ENCODE measurements around the gene TCF12.

The TCF12 gene

GRCh38 chr15:57272771-57273357, 354.4 kb downstream of the TCF12 start:
- no peak for DNase-seq

GRCh38 chr15:57273402-57273801, 355.0 kb downstream of the TCF12 start:
- DNase-seq = no peak

DNA sequence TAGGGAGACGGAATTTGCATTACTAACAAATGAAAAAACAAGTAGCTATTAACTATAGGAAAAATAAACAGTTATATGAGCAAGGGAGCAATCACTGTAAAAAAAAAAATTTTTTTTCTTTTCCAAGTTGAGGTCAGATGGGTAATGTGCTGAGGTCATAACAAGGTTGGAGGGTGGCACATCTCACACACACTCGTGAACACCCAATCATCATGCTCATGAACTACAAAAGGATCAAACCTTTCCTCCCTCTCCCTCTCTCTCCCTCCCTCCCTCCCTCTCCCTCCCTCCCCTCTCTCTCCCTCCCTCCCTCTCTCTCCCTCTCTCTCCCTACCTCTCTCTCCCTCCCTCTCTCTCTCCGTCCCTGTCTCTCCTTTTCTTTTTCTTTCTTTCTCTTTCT, 360.0 kb downstream of the TCF12 start:
- DNase-seq = no peak

DNA sequence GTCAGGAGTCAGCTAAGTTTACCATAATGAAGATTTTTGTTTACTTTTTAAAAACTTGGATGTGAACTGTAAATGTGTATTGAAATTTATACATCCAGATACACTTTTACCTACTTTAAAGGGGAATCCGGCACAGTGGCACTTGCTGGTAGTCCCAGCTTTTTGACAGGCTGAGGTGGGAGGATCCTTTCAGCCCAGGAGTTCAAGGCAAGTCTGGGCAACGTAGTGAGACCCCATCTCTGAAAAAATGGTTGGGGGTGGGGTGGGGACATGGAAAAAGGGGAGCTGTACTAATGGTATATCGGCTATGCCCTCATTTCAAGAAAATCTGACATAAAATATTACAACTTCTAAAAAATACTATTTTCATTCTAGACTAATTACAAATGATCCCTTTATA, 362.0 kb downstream of the TCF12 start:
- DNase-seq = no peak

DNA sequence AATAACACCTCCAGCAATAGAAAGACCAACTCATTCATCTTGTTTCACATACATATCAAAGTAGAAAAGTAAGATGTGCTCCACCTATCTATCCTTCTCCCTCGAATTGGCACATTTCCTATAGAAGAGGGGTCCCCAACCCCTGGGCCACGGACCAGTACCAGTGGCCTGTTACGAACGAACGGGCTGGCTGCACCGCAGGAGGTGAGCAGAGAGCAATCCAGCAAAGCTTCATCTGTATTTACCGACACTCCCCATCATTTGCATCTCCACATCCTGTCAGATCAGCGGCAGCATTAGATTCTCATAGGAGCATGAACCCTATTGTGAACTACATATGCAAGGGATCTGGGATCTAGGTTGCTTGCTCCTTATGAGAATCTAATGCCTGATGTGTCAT, 362.9 kb downstream of the TCF12 start:
- DNase-seq = no peak

- DNase-seq = no peak
These were observed 364.2 kb downstream of the TCF12 start for GRCh38 chr15:57282686-57283085.

DNA sequence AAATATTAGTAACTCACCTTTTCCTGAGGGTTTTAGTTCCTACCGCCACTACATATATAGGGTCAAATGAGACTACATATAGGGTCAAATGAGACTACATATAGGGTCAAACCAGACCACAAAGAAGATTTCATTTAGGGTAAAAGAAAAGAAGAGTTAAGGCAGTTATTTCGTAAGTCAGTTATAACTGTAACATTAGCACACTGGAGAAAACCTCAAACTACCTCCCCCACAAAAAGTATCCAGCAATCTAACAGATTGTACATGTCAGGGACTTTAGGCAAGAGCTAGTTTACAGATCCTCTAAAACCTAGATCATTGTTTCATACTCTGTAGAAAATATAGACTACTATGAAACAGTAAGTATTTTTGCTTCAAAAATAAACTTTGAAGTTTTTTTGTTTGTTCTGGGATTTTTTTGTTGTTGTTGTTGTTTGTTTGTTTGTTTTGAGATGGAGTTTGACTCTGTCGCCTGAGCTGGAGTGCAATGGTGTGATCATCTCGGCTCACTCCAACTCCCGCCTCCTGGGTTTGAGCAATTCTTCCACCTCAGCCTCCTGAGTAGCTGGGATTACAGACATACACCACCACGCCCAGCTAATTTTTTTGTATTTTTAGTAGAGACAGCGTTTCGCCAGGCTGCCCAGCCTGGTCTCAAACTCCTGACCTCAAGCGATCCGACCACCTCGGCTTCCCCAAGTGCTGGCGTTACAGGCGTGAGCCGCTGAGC, 365.5 kb downstream of the TCF12 start:
- no peak for DNase-seq

DNA sequence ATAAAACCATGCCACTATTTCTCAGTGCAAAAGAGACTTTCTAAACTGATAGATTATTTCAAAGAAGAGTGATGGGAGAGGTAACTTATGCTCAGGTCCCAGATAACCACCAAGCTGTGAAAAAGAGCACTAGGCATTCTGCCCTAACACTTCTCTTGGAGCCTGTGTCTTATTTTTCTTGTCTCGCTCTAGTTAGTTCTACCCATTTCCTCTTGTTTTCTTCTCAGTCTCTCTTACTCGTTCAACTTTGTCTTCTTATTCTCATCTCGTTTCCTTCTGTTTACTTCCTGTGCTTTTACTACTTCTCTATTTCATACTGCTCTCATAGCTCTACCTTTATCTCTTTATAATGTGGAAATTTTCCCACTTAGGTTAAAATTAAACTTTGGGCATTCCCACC, 366.1 kb downstream of the TCF12 start:
- no peak for DNase-seq

- DNase-seq = no peak
These were observed 366.9 kb downstream of the TCF12 start for GRCh38 chr15:57285386-57285785.

DNA sequence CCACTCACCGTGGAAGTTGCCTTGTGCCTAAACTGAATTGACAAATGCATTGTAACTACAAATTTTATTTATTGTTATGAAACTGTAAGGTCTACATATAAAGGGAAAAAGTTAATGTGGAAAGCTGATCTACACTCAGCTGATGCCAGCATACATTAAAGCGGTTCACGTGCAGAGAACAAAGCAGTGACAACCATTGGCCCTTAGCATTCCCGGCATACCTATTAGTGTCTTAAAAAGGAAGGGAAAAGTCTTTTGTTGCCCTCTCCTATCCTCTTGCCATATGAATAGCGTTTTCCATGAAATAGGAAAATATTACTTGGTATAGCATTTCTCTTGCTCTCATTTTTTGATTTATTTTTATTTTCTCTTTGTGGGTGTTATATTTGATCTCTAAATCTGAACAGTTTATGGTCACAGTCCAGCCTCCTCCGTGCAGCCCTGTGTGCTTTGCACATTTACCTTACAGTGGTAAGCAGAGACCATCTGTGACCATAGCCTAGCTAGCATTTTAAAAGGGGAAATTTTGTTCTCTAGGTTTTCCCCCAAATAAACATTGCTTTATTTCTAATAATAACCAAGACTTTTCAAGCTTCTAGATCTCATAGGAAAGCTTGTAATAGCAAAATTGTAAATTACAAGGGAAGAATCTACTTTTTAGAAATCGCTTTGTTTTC, 368.1 kb downstream of the TCF12 start:
- no peak for DNase-seq

DNA sequence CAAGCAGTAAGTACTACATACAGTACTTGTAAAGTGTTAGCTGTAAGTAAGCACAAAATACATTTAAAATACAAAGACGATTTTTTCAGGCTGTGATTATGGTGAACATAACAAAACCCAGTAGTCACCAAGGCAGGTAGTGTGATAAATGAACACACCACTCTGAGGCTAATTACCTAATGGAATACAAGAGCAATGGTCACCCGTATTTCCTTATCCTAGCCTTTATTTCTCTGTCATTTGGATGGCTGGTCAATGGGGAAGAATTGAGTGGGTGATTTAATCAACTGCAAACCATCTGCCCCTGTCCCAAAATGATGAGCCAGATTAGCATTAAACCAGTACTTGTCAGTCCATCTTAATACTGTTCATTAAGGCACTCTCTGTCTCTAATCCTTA, 368.7 kb downstream of the TCF12 start:
- DNase-seq = no peak

DNA sequence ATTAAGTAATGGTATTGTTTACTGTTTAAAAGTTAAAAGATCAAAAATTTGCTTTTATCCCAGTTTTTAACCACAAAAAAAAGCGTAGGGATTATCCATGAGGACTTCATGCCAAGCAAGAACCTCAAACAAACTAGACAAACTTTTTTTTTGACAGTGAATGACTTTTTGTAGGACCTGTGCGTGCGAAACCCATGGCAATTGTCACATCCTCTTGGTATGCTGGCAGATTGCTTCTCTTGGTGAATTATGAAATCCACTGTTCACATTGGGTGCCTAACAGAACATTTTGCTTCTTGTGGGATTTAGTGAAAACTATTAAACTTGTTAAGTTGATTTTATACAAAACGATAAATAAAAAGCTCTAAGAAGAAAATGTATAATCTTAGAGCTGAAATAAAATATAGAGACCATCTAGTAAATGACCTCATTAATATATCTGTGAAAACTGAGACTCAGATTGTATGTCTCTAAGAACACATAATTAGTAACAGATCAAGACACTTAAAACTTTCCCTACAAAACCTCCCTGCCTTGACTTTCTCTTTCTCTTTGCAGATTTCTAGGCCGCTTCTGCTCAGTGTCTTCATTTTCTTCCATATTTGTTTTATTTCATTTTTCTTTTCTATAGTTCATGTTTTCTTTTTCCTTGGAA, 370.6 kb downstream of the TCF12 start:
- DNase-seq = no peak

- DNase-seq = no peak
These were observed 371.7 kb downstream of the TCF12 start for GRCh38 chr15:57290187-57290586.

- no peak for DNase-seq
These were observed 372.4 kb downstream of the TCF12 start for GRCh38 chr15:57290826-57291225.

GRCh38 chr15:57296473-57297162, 378.2 kb downstream of the TCF12 start:
- no peak for DNase-seq

GRCh38 chr15:57297163-57297593, 378.7 kb downstream of the TCF12 start:
- DNase-seq = no peak

DNA sequence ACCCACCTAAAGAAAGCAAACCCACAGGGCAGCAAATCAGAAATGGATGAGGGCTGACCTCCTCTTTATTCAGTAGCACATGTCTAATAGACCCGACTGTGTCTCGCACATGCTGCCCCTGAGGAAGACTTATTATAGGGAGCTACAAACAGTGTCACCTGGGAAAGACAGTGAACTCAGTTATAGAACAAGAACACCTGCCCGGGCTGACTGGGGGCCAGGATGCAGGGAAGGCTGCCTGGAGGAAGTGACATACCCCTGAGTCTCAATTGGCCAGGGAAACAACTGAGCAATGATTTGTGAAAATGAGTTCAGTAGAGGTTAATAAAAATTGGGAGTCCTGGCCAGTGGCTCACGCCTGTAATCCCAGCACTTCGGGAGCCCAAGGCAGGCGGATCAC, 379.2 kb downstream of the TCF12 start:
- no peak for DNase-seq

DNA sequence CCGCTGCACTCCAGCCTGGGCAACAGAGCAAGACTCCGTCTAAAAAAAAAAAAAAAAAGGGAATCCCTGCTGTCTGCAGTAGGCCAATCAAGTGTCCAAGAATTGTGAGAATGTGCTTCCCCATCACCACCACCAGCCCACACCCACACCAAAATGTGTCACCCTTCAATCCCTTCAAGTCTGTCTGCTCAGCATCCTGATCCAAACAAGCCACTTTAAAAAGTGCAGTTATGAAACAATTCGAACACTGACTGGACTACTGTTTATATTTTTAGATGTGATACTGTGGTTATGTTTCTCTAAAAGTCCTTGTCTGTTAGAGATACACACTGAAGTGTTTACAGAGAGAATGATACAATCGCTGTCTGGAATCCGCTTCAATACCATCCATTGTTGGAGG, 379.8 kb downstream of the TCF12 start:
- DNase-seq = no peak

DNA sequence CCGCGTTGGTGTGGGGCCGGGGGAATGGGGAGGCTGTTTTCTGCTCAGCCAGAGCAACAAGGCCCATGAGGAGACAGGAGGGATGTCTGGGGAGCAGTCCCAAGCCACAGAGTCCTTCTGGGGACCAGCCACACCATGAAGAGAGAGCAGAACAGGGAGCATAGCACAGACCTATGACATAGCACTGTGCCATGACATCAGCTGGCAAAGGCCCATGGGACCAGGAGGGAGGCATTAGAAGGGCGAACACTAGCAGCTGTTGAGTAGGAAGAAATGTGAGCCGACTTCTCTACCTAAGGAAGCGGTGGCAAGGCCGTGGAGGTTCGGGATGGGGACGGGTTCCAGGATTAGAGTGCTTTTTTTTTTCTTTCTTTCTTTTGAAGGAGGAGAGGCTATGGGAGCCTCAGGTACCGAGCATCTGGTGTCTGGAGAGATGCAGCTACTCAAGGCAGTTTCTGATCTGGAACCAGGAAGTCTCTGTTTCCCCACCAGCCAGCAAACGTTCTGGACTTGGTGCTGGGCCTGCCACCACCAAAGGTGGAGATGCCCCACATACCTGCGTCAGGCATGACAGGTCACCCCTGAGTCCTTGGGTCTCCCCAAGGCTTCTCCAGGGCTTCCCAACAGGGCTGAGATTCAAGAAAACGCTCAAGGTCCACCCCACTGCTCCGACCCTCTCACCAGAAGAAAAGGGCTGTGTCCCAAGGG, 380.6 kb downstream of the TCF12 start:
- DNase-seq = no peak

GRCh38 chr15:57301307-57301706, 382.9 kb downstream of the TCF12 start:
- DNase-seq = no peak

- DNase-seq = no peak
These were observed 384.3 kb downstream of the TCF12 start for GRCh38 chr15:57302640-57303257.

DNA sequence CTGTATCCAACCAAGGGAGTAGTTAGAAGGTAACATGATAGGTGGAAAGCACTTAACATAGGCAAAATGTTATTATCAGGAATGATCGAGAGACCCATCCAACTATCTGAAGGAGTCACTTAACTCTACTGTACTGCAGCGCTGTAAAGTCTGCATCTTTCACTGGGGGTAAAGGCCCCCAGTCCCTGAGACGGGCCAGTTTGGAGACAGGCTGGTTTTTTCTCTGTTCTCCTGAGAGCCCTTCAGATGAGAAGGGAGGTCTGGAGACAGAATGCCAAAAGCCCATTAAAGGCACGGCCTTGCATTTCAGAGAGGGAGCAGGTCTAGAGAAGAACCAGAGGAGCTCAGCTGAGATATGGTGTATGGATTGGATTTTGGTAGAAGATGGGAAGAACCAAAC, 386.6 kb downstream of the TCF12 start:
- no peak for DNase-seq
